Activated naive CD8-positive, alpha-beta T cell treated with anti-CD3 and anti-CD28 coated beads for 36 hours (primary cell): ENCODE measurements around the gene RAD54L. TPM values are rescaled to one million over a fixed set of nuclear protein-coding genes. Genes with fewer than 3 reads are reported as not detected.
"Not testable (repeated sequence)": the region's sequence is repeated elsewhere in the genome, so short reads cannot be mapped to it uniquely, and the experiment has no call there.

Experiments
- DNase-seq: peaks from one replicate; pipeline ENCODE4 v3.0.0; 2021
- H3K27ac Mint-ChIP-seq: one replicate; pipeline ENCODE4 v1.8.0; 2022; ENCODE audit warnings: mild to moderate bottlenecking, moderate library complexity, mixed read lengths
- H3K27me3 Mint-ChIP-seq: one replicate; pipeline ENCODE4 v1.8.0; 2022; ENCODE audit warnings: mild to moderate bottlenecking, mixed read lengths
- H3K36me3 Mint-ChIP-seq: one replicate; pipeline ENCODE4 v1.8.0; 2021; ENCODE audit warnings: mild to moderate bottlenecking, mixed read lengths
- H3K4me1 Mint-ChIP-seq: one replicate; pipeline ENCODE4 v1.8.0; 2021; ENCODE audit warnings: mixed read lengths
- H3K4me3 Mint-ChIP-seq: one replicate; pipeline ENCODE4 v1.8.0; 2022; ENCODE audit warnings: mild to moderate bottlenecking, moderate library complexity, mixed read lengths
- H3K9me3 Mint-ChIP-seq: one replicate; pipeline ENCODE4 v1.8.0; 2022; ENCODE audit warnings: mixed read lengths
- total RNA-seq, 2 experiments: library from RNA; stranded (reverse); gene quantifications; one replicate each; pipeline ENCODE4 v1.2.3, GENCODE V29; 2021

The RAD54L gene
- total RNA-seq, 2 experiments from 2014 or later: 61.8 to 66.3 TPM

GRCh38 chr1:46221749-46222148 lies 25.8 kb upstream of the RAD54L start:
- Mint-ChIP-seq H3K27ac (no peak overlapping the region), H3K27me3 (no peaks in the 10 kb centered on the region), H3K4me3 (no peak overlapping the region), H3K4me1 (peaks cover 4% of the 10 kb centered on the region), H3K9me3 (no peaks in the 10 kb centered on the region), H3K36me3 (no peaks in the 10 kb centered on the region)
- no peak for DNase-seq

DNA sequence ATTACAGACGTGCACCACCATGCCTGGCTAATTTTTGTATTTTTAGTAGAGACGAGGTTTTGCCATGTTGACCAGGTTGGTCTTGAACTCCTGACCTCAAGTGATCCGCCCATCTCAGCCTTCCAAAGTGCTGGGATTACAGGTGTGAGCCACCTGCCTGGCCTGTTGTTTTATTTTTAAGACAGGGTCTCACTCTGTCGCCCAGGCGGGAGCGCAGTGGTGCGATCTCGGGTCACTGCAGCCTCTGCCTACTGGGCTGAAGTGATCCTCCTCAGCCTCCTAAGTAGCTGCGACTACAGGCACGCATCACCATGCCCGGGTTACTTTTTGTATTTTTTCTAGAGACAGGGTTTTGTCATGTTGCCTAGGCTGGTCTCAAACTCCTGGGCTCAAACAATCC lies 24.5 kb upstream of the RAD54L start:
- not testable (repeated sequence) for H3K4me1 Mint-ChIP-seq, H3K4me3 Mint-ChIP-seq, H3K27ac Mint-ChIP-seq, H3K36me3 Mint-ChIP-seq, DNase-seq, H3K27me3 Mint-ChIP-seq, H3K9me3 Mint-ChIP-seq

GRCh38 chr1:46223472-46223943 lies 24.1 kb upstream of the RAD54L start:
- no peak overlapping the region for H3K27ac Mint-ChIP-seq
- no peaks in the 10 kb centered on the region for H3K36me3 Mint-ChIP-seq
- no peak overlapping the region for H3K4me3 Mint-ChIP-seq
- H3K4me1 Mint-ChIP-seq: peaks cover 4% of the 10 kb centered on the region
- peak; percentile 48 for DNase-seq
- H3K9me3 Mint-ChIP-seq: no peaks in the 10 kb centered on the region
- no peaks in the 10 kb centered on the region for H3K27me3 Mint-ChIP-seq

GRCh38 chr1:46224966-46225365 lies 22.6 kb upstream of the RAD54L start:
- no peak for DNase-seq
- H3K27me3 Mint-ChIP-seq: no peaks in the 10 kb centered on the region
- no peak overlapping the region for H3K4me3 Mint-ChIP-seq
- H3K4me1 Mint-ChIP-seq: peaks cover 6% of the 10 kb centered on the region
- H3K9me3 Mint-ChIP-seq: no peaks in the 10 kb centered on the region
- no peaks in the 10 kb centered on the region for H3K36me3 Mint-ChIP-seq
- H3K27ac Mint-ChIP-seq: no peak overlapping the region

- not testable (repeated sequence) for H3K4me3 Mint-ChIP-seq, H3K4me1 Mint-ChIP-seq, H3K9me3 Mint-ChIP-seq, DNase-seq, H3K27me3 Mint-ChIP-seq, H3K36me3 Mint-ChIP-seq, H3K27ac Mint-ChIP-seq
Measured at GRCh38 chr1:46231231-46231630, 16.3 kb upstream of the RAD54L start.

DNA sequence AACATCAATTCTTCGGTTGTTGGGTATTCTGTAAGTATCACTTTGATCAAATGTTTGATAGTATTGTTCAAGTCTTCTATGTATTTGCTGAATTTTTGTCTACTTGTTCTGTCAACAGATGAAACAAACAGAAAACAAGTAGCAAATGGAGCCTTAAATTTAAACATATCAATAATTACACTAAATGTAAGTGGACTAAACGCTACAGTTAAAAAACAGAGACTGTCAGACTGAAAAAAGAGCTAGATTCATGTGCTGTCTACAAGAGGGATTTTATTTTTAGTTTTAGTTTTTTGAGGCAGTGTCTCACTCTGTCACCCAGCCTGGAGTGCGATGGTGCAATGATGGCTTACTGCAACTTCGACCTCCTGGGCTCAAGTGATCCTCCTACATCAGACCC lies 10.7 kb upstream of the RAD54L start:
- H3K4me3 Mint-ChIP-seq: no peak overlapping the region
- peaks cover 11% of the 10 kb centered on the region for H3K9me3 Mint-ChIP-seq
- no peaks in the 10 kb centered on the region for H3K4me1 Mint-ChIP-seq
- peaks cover 3% of the 10 kb centered on the region for H3K27me3 Mint-ChIP-seq
- H3K36me3 Mint-ChIP-seq: no peaks in the 10 kb centered on the region
- no peak for DNase-seq
- H3K27ac Mint-ChIP-seq: no peak overlapping the region

GRCh38 chr1:46238865-46239264 lies 8.7 kb upstream of the RAD54L start:
- peaks cover 11% of the 10 kb centered on the region for H3K9me3 Mint-ChIP-seq
- not testable (repeated sequence) for DNase-seq, H3K27ac Mint-ChIP-seq, H3K36me3 Mint-ChIP-seq, H3K27me3 Mint-ChIP-seq, H3K4me3 Mint-ChIP-seq, H3K4me1 Mint-ChIP-seq

DNA sequence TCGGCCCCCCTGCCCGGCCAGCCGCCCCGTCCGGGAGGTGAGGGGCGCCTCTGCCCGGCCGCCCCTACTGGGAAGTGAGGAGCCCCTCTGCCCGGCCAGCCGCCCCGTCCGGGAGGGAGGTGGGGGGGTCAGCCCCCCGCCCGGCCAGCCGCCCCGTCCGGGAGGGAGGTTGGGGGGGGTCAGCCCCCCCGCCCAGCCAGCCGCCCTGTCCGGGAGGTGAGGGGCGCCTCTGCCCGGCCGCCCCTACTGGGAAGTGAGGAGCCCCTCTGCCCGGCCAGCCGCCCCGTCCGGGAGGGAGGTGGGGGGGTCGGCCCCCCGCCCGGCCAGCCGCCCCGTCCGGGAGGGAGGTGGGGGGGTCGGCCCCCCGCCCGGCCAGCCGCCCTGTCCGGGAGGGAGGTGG lies 5.8 kb upstream of the RAD54L start:
- not testable (repeated sequence) for H3K27ac Mint-ChIP-seq

DNA sequence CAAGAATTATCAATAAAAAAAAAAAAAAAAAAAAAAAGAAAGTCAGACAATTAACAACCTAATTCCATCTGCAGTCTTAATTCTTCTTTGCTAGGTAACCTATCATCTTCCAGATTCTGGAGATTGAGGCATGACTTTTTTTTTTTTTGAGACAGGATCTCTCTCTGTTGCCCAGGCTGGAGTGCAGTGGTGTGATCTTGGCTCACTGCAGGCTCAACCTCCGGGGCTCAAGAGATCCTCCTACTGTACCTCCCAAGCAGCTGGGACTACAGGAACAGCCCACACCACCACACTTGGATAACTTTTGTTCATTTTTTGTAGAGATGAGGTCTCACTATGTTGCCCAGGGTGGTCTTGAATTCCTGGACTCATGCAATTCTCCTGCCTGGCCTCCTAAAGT lies 4.6 kb upstream of the RAD54L start:
- Mint-ChIP-seq H3K4me1 (peaks cover 14% of the 10 kb centered on the region), H3K27ac (no peak overlapping the region), H3K27me3 (peaks cover 3% of the 10 kb centered on the region), H3K9me3 (peaks cover 9% of the 10 kb centered on the region), H3K36me3 (no peaks in the 10 kb centered on the region), H3K4me3 (no peak overlapping the region)
- no peak for DNase-seq

More for the DNA sequence above, 5.8 kb upstream of the RAD54L start:
- Mint-ChIP-seq H3K4me1 (peaks cover 10% of the 10 kb centered on the region), H3K9me3 (peaks cover 11% of the 10 kb centered on the region)
- not testable (repeated sequence) for DNase-seq, H3K27me3 Mint-ChIP-seq, H3K36me3 Mint-ChIP-seq, H3K4me3 Mint-ChIP-seq

GRCh38 chr1:46243831-46244230 lies 3.7 kb upstream of the RAD54L start:
- H3K36me3 Mint-ChIP-seq, H3K27me3 Mint-ChIP-seq, DNase-seq, H3K27ac Mint-ChIP-seq, H3K4me3 Mint-ChIP-seq, H3K9me3 Mint-ChIP-seq: not testable (repeated sequence)
- H3K4me1 Mint-ChIP-seq: peaks cover 19% of the 10 kb centered on the region

GRCh38 chr1:46244656-46245371 lies 2.7 kb upstream of the RAD54L start:
- Mint-ChIP-seq H3K4me1 (peaks cover 29% of the 10 kb centered on the region), H3K27ac (no peak overlapping the region), H3K36me3 (peaks cover 17% of the 10 kb centered on the region), H3K4me3 (no peak overlapping the region), H3K27me3 (no peaks in the 10 kb centered on the region), H3K9me3 (no peaks in the 10 kb centered on the region)
- no peak for DNase-seq

DNA sequence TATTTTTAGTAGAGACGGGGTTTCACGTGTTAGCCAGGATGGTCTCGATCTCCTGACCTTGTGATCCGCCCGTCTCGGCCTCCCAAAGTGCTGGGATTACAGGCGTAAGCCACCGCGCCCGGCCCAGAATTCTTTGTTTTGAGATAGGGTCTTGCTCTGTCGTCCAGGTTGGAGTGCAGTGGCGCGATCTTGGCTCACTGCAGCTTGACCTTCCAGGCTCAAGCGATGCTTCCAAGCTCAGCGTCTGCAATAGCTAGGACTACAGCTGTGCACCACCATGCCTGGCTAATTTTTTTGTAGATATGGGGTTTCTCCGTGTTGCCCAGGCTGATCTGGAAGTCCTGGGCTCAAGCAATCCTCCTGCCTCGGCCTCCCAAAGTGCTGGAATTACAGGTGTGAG lies 1.4 kb upstream of the RAD54L start:
- H3K27me3 Mint-ChIP-seq, H3K9me3 Mint-ChIP-seq, DNase-seq: not testable (repeated sequence)
- Mint-ChIP-seq H3K36me3 (peaks cover 25% of the 10 kb centered on the region), H3K4me3 (peak overlapping the region; percentile 97), H3K27ac (peak overlapping the region; percentile 99), H3K4me1 (peaks cover 30% of the 10 kb centered on the region)

DNA sequence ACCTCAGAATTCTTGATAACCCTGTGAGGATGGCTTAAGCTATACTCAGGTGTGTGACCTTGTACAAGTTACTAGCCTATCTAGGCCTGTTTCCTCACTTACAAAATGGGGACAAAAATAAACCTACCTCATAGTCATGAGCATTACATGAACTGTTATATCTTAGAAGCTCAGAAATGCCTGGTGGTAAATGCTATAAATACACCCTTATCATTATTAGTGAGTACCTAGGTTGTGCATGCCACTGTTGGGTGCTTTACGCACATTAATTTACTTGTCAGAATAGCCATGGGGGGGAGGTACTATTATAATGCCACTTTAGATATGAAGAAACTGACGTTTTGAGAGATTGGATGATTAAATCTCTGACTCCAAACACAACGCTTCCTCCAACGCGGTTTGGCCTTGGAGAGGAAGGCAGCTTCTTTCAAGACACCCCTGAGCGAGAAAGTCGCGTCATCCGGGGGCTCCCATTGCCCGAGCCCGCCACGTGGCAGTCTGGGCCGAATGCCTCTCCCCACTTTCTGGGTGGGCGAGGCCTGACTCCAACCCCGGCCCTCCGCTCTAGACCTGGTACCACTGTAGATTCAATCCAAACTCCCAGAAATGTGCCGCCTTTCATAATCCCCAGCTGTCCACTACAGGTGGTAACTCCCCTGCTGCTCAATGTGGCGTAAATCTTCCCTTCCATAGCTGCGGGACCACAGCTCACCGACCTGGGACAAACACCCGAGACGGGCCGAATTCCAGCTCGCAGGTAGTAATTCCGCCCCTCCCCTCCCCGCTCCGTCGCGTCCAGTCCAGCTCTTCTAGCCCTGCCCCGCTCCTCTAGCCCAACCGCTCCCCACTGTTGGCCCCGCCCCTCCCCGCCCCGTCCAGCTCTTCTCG lies 771 bp upstream of the RAD54L start:
- no peaks in the 10 kb centered on the region for H3K9me3 Mint-ChIP-seq
- peak overlapping the region; percentile 99 for H3K27ac Mint-ChIP-seq
- peak overlapping the region; percentile 97 for H3K4me3 Mint-ChIP-seq
- H3K36me3 Mint-ChIP-seq: peaks cover 29% of the 10 kb centered on the region
- peak; percentile 81 for DNase-seq
- no peaks in the 10 kb centered on the region for H3K27me3 Mint-ChIP-seq
- peaks cover 30% of the 10 kb centered on the region for H3K4me1 Mint-ChIP-seq

- Mint-ChIP-seq H3K27ac (peak overlapping the region; percentile 97), H3K9me3 (no peaks in the 10 kb centered on the region), H3K27me3 (no peaks in the 10 kb centered on the region), H3K36me3 (peaks cover 45% of the 10 kb centered on the region), H3K4me3 (peak overlapping the region; percentile 97), H3K4me1 (peaks cover 32% of the 10 kb centered on the region)
- peak; percentile 50 for DNase-seq
Measured at GRCh38 chr1:46248122-46248920, 758 bp downstream of the RAD54L start.

- no peak overlapping the region for H3K4me3 Mint-ChIP-seq
- H3K9me3 Mint-ChIP-seq: no peaks in the 10 kb centered on the region
- H3K27me3 Mint-ChIP-seq: no peaks in the 10 kb centered on the region
- peaks cover 4% of the 10 kb centered on the region for H3K4me1 Mint-ChIP-seq
- no peak for DNase-seq
- no peak overlapping the region for H3K27ac Mint-ChIP-seq
- peaks cover 60% of the 10 kb centered on the region for H3K36me3 Mint-ChIP-seq
Measured at GRCh38 chr1:46254668-46255067, 7.1 kb downstream of the RAD54L start.
